Panc1 (cell line): Measurements from ENCODE around the gene SCAMP3.

ENCODE experiments used
- CTCF ChIP-seq: fragments of 450-650 bp; IDR thresholded peaks from 2 replicates; pipeline ENCODE4 v1.5.1; 2017; ENCODE audit warnings: mild to moderate bottlenecking
- POLR2AphosphoS5 ChIP-seq: IDR thresholded peaks from 2 replicates; pipeline ENCODE4 v1.6.1; 2012; ENCODE audit warnings: mild to moderate bottlenecking, low read depth, low read length, moderate library complexity
- REST ChIP-seq, 2 experiments: IDR thresholded peaks; 2 replicates each; pipeline ENCODE4 v1.6.1; 2011 to 2012; ENCODE audit warnings: low read depth in 2 of 2, control low read depth in 1 of 2, low read length in 1 of 2, mild to moderate bottlenecking in 1 of 2, moderate library complexity in 1 of 2; ENCODE audit not compliant: insufficient read depth in 1 of 2
- SIN3A ChIP-seq: IDR thresholded peaks from 2 replicates; pipeline ENCODE4 v1.6.1; 2012; ENCODE audit warnings: low read depth, mild to moderate bottlenecking, low read length, moderate library complexity, borderline replicate concordance; ENCODE audit not compliant: insufficient read depth
- TCF7L2 ChIP-seq: IDR thresholded peaks from 2 replicates; pipeline ENCODE4 v1.6.1; 2011; ENCODE audit warnings: mild to moderate bottlenecking, low read depth, low read length, inconsistent platforms

GRCh38 chr1:155269381-155269780 lies 7.2 kb upstream of the SCAMP3 start:
- TF ChIP-seq CTCF (no peak), POLR2AphosphoS5 (no peak), REST (IDR thresholded peaks at IDR 0.05; ENCODE audit: insufficient read depth in 1 of 2, low read depth in 2 of 2, low read length in 1 of 2) (no peak), TCF7L2 (no peak), SIN3A (no peak)
